Psoas muscle (tissue), 8 donors: Measurements from ENCODE around the gene WWOX. TPM values are rescaled to one million over a fixed set of nuclear protein-coding genes. Genes with fewer than 3 reads are reported as not detected.

Experiments used
- ATAC-seq, 4 donors: fragments of 200-7000 bp; cut with Tn5 transposase; one replicate each; pipeline ENCODE4 v1.9.1; 2020; ENCODE audit warnings: moderate library complexity in 3 of 4, mild to moderate bottlenecking in 2 of 4
- DNase-seq, 2 donors: peaks; one replicate each; pipeline ENCODE4 v3.0.0-alpha.2; 2020
- H3K27ac ChIP-seq: fragments of 200-600 bp; one replicate; pipeline ENCODE4 v1.8.0; 2022
- H3K27me3 ChIP-seq, 3 donors: fragments of 200-600 bp in 1 of 3; one replicate each; pipeline versions ENCODE4 v1.6.1 to v1.8.0; 2013 to 2022; ENCODE audit warnings: low read length in 2 of 3, mild to moderate bottlenecking in 2 of 3, moderate library complexity in 1 of 3; ENCODE audit not compliant: insufficient read depth in 3 of 3
- H3K36me3 ChIP-seq, 2 donors: fragments of 200-600 bp in 1 of 2; one replicate each; pipeline versions ENCODE4 v1.6.1 to v1.8.0; 2013 to 2022; ENCODE audit warnings: low read depth in 1 of 2, mild to moderate bottlenecking in 1 of 2, moderate library complexity in 1 of 2; ENCODE audit not compliant: insufficient read depth in 1 of 2
- H3K4me1 ChIP-seq: fragments of 200-600 bp; one replicate; pipeline ENCODE4 v1.8.0; 2022
- H3K4me3 ChIP-seq: fragments of 200-600 bp; one replicate; pipeline ENCODE4 v1.8.0; 2022; ENCODE audit warnings: mild to moderate bottlenecking
- H3K9me3 ChIP-seq: fragments of 200-600 bp; one replicate; pipeline ENCODE4 v1.8.0; 2022
- CTCF ChIP-seq: fragments of 200-600 bp; IDR thresholded peaks from one replicate; pipeline ENCODE4 v1.8.0; 2022; ENCODE audit warnings: antibody characterized with exemption
- WGBS, 3 donors: extraction: QIAGEN DNeasy Blood & Tissue Kit; methylation state at CpG; one replicate each; pipeline versions ENCODE4 v1.1.6 to v1.1.7; 2013; 5-methylcytosine and 5-hydroxymethylcytosine counted together
- intact Hi-C, 2 donors: fragments of 100-400 bp; cut with DNase I; formaldehyde crosslinking; loops; one replicate each; pipeline versions ENCODE4 v1.11.0 to v1.14.2; 2022
- polyA plus RNA-seq, 3 donors: library from polyadenylated mRNA; stranded (reverse); fragments of 200-250 nt; gene quantifications; one replicate each; pipeline ENCODE4 v1.2.3, GENCODE V29; 2013
- total RNA-seq, 4 donors: library from RNA; stranded (reverse); fragmentation: NEBNext Ultra II Directional in 2 of 4; extraction: Animal tissue kit (Norgen Biotek cat#: 25700) in 2 of 4; gene quantifications; one replicate each; pipeline versions ENCODE4 v1.2.1 to v1.2.4, GENCODE V29; 2021 to 2023
- donor health status: healthy with polysubstance abuse.
- donor health status: DM: no; HTN: no; CAD: no; lungs with moderate emphysema.
- donor health status: Bipolar disorder and iron deficiency.
- donor health status: healthy.
- donor health status: DM: yes; HTN: yes; CAD: no.
- donor health status: DM: no; HTN: no; CAD: no.
- donor health status: DM: no; HTN: no; CAD: no.
- donor health status: DM: yes; HTN: yes; CAD: no.

Gene WWOX
- total and polyA plus RNA-seq, 7 donors, result 3.1 to 6.6 (median 5.0) TPM

GRCh38 chr16:78515421-78515820, 416.0 kb downstream of the WWOX start:
- 92 to 96% (median 95%) methylated on average over 14 of the region's 14 CpGs for WGBS, 3 donors
- Histone ChIP-seq H3K36me3 (no peaks in the 10 kb centered on the region), H3K4me1 (no peaks in the 10 kb centered on the region), H3K9me3 (no peaks in the 10 kb centered on the region), H3K4me3 (no peak overlapping the region), H3K27me3 (no peaks in the 10 kb centered on the region), H3K27ac (no peak overlapping the region)
- ATAC-seq, result no peak
- intact Hi-C loops, result no loop called here
- DNase-seq, result no peak
- TF ChIP-seq CTCF, result no peak

- H3K9me3 ChIP-seq, result no peaks in the 10 kb centered on the region
- no peak overlapping the region for H3K4me3 ChIP-seq
- H3K27me3 ChIP-seq, result no peaks in the 10 kb centered on the region
- H3K36me3 ChIP-seq, result no peaks in the 10 kb centered on the region
- ATAC-seq (no peak), DNase-seq (no peak)
- intact Hi-C loops, result no loop called here
- TF ChIP-seq CTCF, result no peak
- no peak overlapping the region for H3K27ac ChIP-seq
- no peaks in the 10 kb centered on the region for H3K4me1 ChIP-seq
- 60 to 82% (median 65%) methylated on average over 9 of the region's 9 CpGs for WGBS, 3 donors
Measured at GRCh38 chr16:78516006-78516736, 416.7 kb downstream of the WWOX start.

GRCh38 chr16:78519896-78520295, 420.4 kb downstream of the WWOX start:
- Histone ChIP-seq H3K9me3 (no peaks in the 10 kb centered on the region), H3K4me3 (no peak overlapping the region), H3K27ac (no peak overlapping the region), H3K36me3 (no peaks in the 10 kb centered on the region), H3K4me1 (no peaks in the 10 kb centered on the region), H3K27me3 (no peaks in the 10 kb centered on the region)
- WGBS, 3 donors, result 92 to 96% (median 94%) methylated on average over 8 of the region's 8 CpGs
- DNase-seq, result no peak
- ATAC-seq, result no peak
- intact Hi-C loops, result loop anchor here in 1 of 2 donors (5.0 kb wide), 1 partner anchor 37 kb away; no protein-coding TSS in a partner anchor
- TF ChIP-seq CTCF, result no peak

- intact Hi-C loops, result loop anchor here in 1 of 2 donors (5.0 kb wide), 1 partner anchor 37 kb away; no protein-coding TSS in a partner anchor
- ATAC-seq, result no peak
- 70 to 83% (median 77%) methylated on average over 5 of the region's 5 CpGs for WGBS, 3 donors
Measured at GRCh38 chr16:78520470-78520869, 421.0 kb downstream of the WWOX start.

More at GRCh38 chr16:78520470-78520869, 421.0 kb downstream of the WWOX start:
- Histone ChIP-seq H3K4me1 (no peaks in the 10 kb centered on the region), H3K27me3 (no peaks in the 10 kb centered on the region), H3K36me3 (no peaks in the 10 kb centered on the region), H3K27ac (no peak overlapping the region), H3K9me3 (no peaks in the 10 kb centered on the region), H3K4me3 (no peak overlapping the region)
- DNase-seq, result no peak
- no peak for TF ChIP-seq CTCF
